Measurements from ENCODE around the gene C20orf204. TPM values are rescaled to one million over a fixed set of nuclear protein-coding genes. Genes with fewer than 3 reads are reported as not detected.

C20orf204 gene
- total RNA-seq, 2 donors from 2014 or later, result 2.4 to 6.3 TPM

DNA sequence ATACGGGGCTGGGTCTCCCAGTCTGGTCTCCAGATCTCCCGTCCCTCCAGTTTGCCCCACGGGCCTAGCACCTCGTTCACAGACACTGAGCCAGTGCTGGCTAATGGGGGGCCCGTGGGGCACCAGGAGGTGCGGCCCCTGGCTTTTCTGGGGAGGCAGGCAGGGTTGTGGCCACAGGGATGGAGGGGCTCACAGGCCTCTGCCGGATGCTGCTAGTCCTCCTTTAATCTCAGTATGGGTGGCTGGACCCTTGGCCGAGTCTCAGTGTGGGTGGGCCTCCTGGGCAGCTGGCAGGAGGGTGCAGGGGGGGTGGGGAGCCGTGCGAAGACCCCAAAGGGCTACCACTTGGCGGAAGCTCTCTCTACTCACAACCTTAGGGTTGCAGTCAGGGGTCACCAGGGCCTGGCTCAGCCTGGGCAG, 15.1 kb downstream of the C20orf204 start:
- H3K27me3 Mint-ChIP-seq, result peaks cover 18 to 19% of the 10 kb centered on the region in 2 donors
- no peak overlapping the region for H3K27ac Mint-ChIP-seq
- H3K4me3 Mint-ChIP-seq, result no peak overlapping the region
- no peaks in the 10 kb centered on the region for H3K36me3 Mint-ChIP-seq
- DNase-seq (ENCODE audit: low spot score) (no peak), ATAC-seq (no peak)
- no peaks in the 10 kb centered on the region for H3K9me3 Mint-ChIP-seq
- H3K4me1 Mint-ChIP-seq (ENCODE audit: low read depth in 2 of 2), result peaks cover 0 to 3% of the 10 kb centered on the region in 2 donors

DNA sequence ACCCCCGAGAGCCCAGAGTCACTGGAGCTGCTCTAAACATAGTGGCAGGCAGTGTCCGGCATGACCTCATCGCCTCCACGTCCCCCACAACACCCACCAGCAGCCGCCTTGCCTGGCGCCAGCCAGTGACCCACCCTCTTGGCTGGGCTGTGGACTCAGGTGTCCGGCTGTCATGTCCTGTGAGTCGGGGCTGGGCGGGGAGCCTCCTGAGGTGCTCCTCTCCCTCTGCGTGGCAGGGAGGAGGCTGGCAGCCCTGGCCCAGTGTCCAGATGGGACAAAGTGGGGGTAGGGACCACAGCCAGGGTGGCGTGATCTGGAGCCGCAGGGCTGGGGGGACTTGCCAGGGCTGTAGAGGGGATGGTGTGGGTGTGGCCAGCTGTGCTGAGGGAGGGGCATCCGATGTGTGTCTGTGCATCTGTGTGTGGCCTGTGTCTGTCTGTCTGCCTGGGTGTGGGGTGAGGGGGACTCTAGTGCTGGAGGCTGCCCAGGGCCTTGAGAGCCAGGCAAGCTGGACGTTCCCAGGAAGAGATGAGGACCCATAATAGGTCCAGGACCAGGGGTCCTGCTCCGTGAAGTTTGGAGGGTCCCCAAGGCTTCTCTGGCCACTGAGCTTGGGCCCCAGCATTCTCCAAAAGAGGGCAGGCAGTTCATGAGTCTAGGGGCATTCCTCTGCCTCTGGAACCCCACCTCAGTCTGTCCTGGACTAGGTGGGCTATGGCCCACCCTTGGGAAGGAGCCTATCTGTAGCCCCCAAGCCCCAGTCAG, 15.8 kb downstream of the C20orf204 start:
- no peak overlapping the region for H3K27ac Mint-ChIP-seq
- H3K36me3 Mint-ChIP-seq, result no peaks in the 10 kb centered on the region

GRCh38 chr20:64052326-64052722, 16.3 kb downstream of the C20orf204 start:
- Mint-ChIP-seq H3K9me3 (no peaks in the 10 kb centered on the region), H3K36me3 (no peaks in the 10 kb centered on the region), H3K4me1 (ENCODE audit: low read depth in 2 of 2) (peaks cover 2 to 4% of the 10 kb centered on the region in 2 donors), H3K27me3 (peaks cover 6 to 10% of the 10 kb centered on the region in 2 donors), H3K27ac (no peak overlapping the region), H3K4me3 (no peak overlapping the region)
- ATAC-seq (no peak), DNase-seq (ENCODE audit: low spot score) (no peak)

More for the DNA sequence above, 15.8 kb downstream of the C20orf204 start:
- ATAC-seq (no peak), DNase-seq (ENCODE audit: low spot score) (no peak)
- Mint-ChIP-seq H3K9me3 (no peaks in the 10 kb centered on the region), H3K4me3 (no peak overlapping the region), H3K4me1 (ENCODE audit: low read depth in 2 of 2) (peaks cover 0 to 3% of the 10 kb centered on the region in 2 donors), H3K27me3 (peaks cover 11 to 13% of the 10 kb centered on the region in 2 donors)

GRCh38 chr20:64052987-64053840, 17.2 kb downstream of the C20orf204 start:
- ATAC-seq (no peak), DNase-seq (ENCODE audit: low spot score) (no peak)
- Mint-ChIP-seq H3K27ac (no peak overlapping the region), H3K36me3 (no peaks in the 10 kb centered on the region), H3K4me1 (ENCODE audit: low read depth in 2 of 2) (peaks cover 6% of the 10 kb centered on the region in 2 donors), H3K27me3 (peaks cover 0 to 10% of the 10 kb centered on the region in 2 donors), H3K4me3 (no peak overlapping the region), H3K9me3 (no peaks in the 10 kb centered on the region)

GRCh38 chr20:64053841-64054661, 18.1 kb downstream of the C20orf204 start:
- Mint-ChIP-seq H3K36me3 (no peaks in the 10 kb centered on the region), H3K27ac (no peak overlapping the region), H3K9me3 (no peaks in the 10 kb centered on the region), H3K4me3 (no peak overlapping the region), H3K4me1 (ENCODE audit: low read depth in 2 of 2) (peaks cover 6 to 11% of the 10 kb centered on the region in 2 donors), H3K27me3 (peaks cover 0 to 10% of the 10 kb centered on the region in 2 donors)
- no peak for ATAC-seq
- no peak for DNase-seq (ENCODE audit: low spot score)

- no peak overlapping the region for H3K4me3 Mint-ChIP-seq
- peaks cover 6 to 11% of the 10 kb centered on the region in 2 donors for H3K4me1 Mint-ChIP-seq (ENCODE audit: low read depth in 2 of 2)
- ATAC-seq (no peak), DNase-seq (ENCODE audit: low spot score) (no peak)
- H3K36me3 Mint-ChIP-seq, result no peaks in the 10 kb centered on the region
- peaks cover 0 to 10% of the 10 kb centered on the region in 2 donors for H3K27me3 Mint-ChIP-seq
- no peak overlapping the region for H3K27ac Mint-ChIP-seq
- no peaks in the 10 kb centered on the region for H3K9me3 Mint-ChIP-seq
Measured at GRCh38 chr20:64055396-64055892, 19.5 kb downstream of the C20orf204 start.

GRCh38 chr20:64055893-64056638, 20.1 kb downstream of the C20orf204 start:
- Mint-ChIP-seq H3K27ac (no peak overlapping the region), H3K27me3 (peaks cover 0 to 7% of the 10 kb centered on the region in 2 donors), H3K36me3 (no peaks in the 10 kb centered on the region), H3K4me3 (no peak overlapping the region), H3K4me1 (ENCODE audit: low read depth in 2 of 2) (peaks cover 6 to 11% of the 10 kb centered on the region in 2 donors), H3K9me3 (no peaks in the 10 kb centered on the region)
- no peak for DNase-seq (ENCODE audit: low spot score)
- no peak for ATAC-seq

GRCh38 chr20:64056639-64056888, 20.6 kb downstream of the C20orf204 start:
- Mint-ChIP-seq H3K4me1 (ENCODE audit: low read depth in 2 of 2) (peaks cover 6 to 11% of the 10 kb centered on the region in 2 donors), H3K27me3 (peaks cover 0 to 7% of the 10 kb centered on the region in 2 donors), H3K27ac (no peak overlapping the region), H3K9me3 (no peaks in the 10 kb centered on the region), H3K36me3 (no peaks in the 10 kb centered on the region), H3K4me3 (no peak overlapping the region)
- DNase-seq (ENCODE audit: low spot score) (no peak), ATAC-seq (no peak)

DNA sequence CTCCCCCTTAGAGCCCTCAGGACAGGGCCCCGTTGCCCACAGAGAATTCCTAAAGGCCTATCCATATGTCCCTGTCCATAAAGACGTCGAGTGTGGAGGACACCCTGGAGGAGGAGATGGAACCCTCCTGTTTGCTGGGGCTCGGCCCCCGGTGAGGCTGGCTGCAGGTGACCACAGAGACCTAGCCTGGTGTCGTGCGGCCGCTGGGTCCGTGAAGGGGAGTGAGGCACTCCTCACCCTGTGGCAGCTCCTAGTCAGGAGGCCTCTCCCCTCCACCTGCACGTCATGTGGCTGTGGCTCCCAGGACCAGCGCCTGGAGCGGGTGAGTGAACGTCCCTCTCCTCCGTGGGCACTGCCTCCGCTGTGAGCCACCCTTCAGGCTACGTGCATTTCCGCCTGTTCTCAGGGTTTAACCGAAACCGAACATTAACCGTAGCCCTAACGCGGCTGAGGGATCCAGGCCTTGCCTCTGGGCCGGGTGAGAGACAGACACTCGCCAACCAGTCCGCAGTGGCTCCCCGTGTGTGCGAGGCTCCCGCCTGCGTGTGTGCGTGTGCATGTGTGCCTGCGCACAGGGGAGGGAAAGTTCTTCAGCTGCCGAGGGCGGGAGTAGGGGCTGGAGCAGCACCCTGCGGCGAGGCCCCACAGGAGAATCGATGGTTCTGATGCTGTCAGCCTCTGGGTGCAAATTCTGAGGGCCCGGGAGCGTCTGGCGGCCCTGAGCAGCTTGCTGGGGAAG, 21.1 kb downstream of the C20orf204 start:
- peak overlapping the region in 1 of 2 donors; percentile 76 for H3K27ac Mint-ChIP-seq
- DNase-seq (ENCODE audit: low spot score) (no peak), ATAC-seq (peak; percentile 59 to 64)
- H3K4me1 Mint-ChIP-seq (ENCODE audit: low read depth in 2 of 2), result peaks cover 6 to 11% of the 10 kb centered on the region in 2 donors
- H3K27me3 Mint-ChIP-seq, result peaks cover 0 to 7% of the 10 kb centered on the region in 2 donors
- no peaks in the 10 kb centered on the region for H3K9me3 Mint-ChIP-seq
- H3K36me3 Mint-ChIP-seq, result no peaks in the 10 kb centered on the region
- H3K4me3 Mint-ChIP-seq, result peak overlapping the region; percentile 61

GRCh38 chr20:64057628-64058498, 21.9 kb downstream of the C20orf204 start:
- Mint-ChIP-seq H3K4me1 (ENCODE audit: low read depth in 2 of 2) (peaks cover 6 to 11% of the 10 kb centered on the region in 2 donors), H3K9me3 (no peaks in the 10 kb centered on the region), H3K4me3 (peak overlapping the region; percentile 61), H3K27me3 (peaks cover 0 to 7% of the 10 kb centered on the region in 2 donors), H3K36me3 (no peaks in the 10 kb centered on the region), H3K27ac (peak overlapping the region; percentile 69 to 76)
- peak; percentile 76 to 83 for ATAC-seq
- peak; percentile 74 for DNase-seq (ENCODE audit: low spot score)

DNA sequence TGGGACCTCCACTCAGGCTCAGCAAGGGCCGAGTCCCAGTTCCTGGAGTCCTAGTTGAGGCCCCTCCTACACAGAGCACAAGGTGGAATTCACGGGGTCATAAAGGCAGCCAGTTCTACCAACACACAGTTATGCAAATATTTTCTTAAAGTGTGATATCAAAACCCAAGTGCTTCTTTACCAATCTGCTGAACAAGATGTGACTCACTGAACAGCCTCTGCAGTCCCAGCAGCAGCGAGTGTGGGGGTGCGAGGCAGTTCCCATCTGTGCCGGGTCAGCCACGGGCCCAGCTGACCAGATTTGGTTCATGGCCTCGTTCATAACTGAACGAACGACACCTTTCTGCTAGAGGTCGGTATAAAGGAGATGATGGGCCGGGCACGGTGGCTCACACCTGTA, 22.6 kb downstream of the C20orf204 start:
- peak in 1 of 2 donors; percentile 12 for ATAC-seq
- peak overlapping the region; percentile 61 for H3K4me3 Mint-ChIP-seq

DNA sequence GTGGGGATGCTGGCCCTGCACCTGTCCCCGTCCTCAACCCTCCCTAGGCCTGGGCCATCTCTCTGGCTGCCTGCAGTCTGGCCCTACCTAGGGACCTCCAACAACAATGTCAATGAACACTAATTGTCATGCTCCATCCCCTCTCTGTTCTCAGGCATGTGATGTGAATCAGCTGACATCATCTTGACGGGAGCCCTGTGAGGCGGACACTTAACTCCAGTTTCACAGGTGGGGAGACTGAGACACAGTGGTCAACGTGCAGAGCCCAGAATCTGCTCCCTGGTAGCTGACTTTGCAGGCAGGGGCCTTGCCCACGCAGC, 26.3 kb downstream of the C20orf204 start:
- Mint-ChIP-seq H3K27ac (no peak overlapping the region), H3K9me3 (no peaks in the 10 kb centered on the region), H3K4me3 (no peak overlapping the region), H3K27me3 (no peaks in the 10 kb centered on the region), H3K36me3 (no peaks in the 10 kb centered on the region), H3K4me1 (ENCODE audit: low read depth in 2 of 2) (peaks cover 35 to 36% of the 10 kb centered on the region in 2 donors)
- ATAC-seq (no peak), DNase-seq (ENCODE audit: low spot score) (no peak)

More for the DNA sequence above, 22.6 kb downstream of the C20orf204 start:
- H3K4me1 Mint-ChIP-seq (ENCODE audit: low read depth in 2 of 2), result peaks cover 6 to 11% of the 10 kb centered on the region in 2 donors
- no peak for DNase-seq (ENCODE audit: low spot score)
- no peaks in the 10 kb centered on the region for H3K9me3 Mint-ChIP-seq
- peaks cover 0 to 1% of the 10 kb centered on the region in 2 donors for H3K27me3 Mint-ChIP-seq
- no peaks in the 10 kb centered on the region for H3K36me3 Mint-ChIP-seq
- H3K27ac Mint-ChIP-seq, result peak overlapping the region in 1 of 2 donors; percentile 69
